ENCODE data around the gene COTL1.

DNA sequence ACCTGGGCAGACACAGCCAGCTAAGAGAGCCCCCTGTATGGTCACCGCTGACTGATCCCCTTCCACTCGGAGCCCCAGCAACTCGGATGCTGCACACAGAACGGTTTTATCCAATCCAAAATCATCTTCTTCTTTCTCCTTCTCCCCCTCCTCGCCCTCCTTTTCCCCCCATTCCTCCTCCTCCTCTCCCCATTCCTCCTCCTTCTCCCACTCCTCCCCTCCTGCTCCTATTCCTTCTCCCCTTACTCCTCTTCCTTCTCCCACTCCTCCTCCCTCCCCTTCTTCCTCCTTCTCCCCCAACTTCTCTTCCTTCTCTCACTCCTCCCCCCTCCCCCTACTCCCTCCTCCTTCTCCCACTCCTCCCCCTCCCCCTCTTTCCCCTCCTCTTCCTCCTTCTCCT is 83.1 kb downstream of the COTL1 start:
- TF ChIP-seq EP300 (IDR thresholded peaks at IDR 0.05) (no peak), POLR2A (IDR thresholded peaks at IDR 0.05) (no peak)
- TF ChIP-seq, protein P1, sequence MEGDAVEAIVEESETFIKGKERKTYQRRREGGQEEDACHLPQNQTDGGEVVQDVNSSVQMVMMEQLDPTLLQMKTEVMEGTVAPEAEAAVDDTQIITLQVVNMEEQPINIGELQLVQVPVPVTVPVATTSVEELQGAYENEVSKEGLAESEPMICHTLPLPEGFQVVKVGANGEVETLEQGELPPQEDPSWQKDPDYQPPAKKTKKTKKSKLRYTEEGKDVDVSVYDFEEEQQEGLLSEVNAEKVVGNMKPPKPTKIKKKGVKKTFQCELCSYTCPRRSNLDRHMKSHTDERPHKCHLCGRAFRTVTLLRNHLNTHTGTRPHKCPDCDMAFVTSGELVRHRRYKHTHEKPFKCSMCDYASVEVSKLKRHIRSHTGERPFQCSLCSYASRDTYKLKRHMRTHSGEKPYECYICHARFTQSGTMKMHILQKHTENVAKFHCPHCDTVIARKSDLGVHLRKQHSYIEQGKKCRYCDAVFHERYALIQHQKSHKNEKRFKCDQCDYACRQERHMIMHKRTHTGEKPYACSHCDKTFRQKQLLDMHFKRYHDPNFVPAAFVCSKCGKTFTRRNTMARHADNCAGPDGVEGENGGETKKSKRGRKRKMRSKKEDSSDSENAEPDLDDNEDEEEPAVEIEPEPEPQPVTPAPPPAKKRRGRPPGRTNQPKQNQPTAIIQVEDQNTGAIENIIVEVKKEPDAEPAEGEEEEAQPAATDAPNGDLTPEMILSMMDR (IDR thresholded peaks at IDR 0.05), result no peak

All from ovary (tissue), 3 donors.